ENCODE data around the gene EXOC6B.

Gene EXOC6B

GRCh38 chr2:72734432-72734831 lies 91.4 kb downstream of the EXOC6B start:
- no peak for DNase-seq (ENCODE audit: low spot score)

GRCh38 chr2:72731116-72731515 lies 94.7 kb downstream of the EXOC6B start:
- DNase-seq (ENCODE audit: low spot score): no peak

GRCh38 chr2:72727356-72727755 lies 98.5 kb downstream of the EXOC6B start:
- no peak for DNase-seq (ENCODE audit: low spot score)

- DNase-seq (ENCODE audit: low spot score): no peak
These were observed 102.0 kb downstream of the EXOC6B start for GRCh38 chr2:72723769-72724370.

GRCh38 chr2:72722492-72723070 lies 103.3 kb downstream of the EXOC6B start:
- DNase-seq (ENCODE audit: low spot score): no peak

GRCh38 chr2:72719416-72719815 lies 106.4 kb downstream of the EXOC6B start:
- DNase-seq (ENCODE audit: low spot score): peak; percentile 5

GRCh38 chr2:72718876-72719275 lies 107.0 kb downstream of the EXOC6B start:
- no peak for DNase-seq (ENCODE audit: low spot score)

- DNase-seq (ENCODE audit: low spot score): no peak
These were observed 109.2 kb downstream of the EXOC6B start for GRCh38 chr2:72716601-72717000.

GRCh38 chr2:72713857-72714256 lies 112.0 kb downstream of the EXOC6B start:
- DNase-seq (ENCODE audit: low spot score): no peak

- DNase-seq (ENCODE audit: low spot score): no peak
These were observed 112.9 kb downstream of the EXOC6B start for GRCh38 chr2:72712977-72713376.

- no peak for DNase-seq (ENCODE audit: low spot score)
These were observed 113.5 kb downstream of the EXOC6B start for GRCh38 chr2:72712304-72712703.

- no peak for DNase-seq (ENCODE audit: low spot score)
These were observed 115.2 kb downstream of the EXOC6B start for GRCh38 chr2:72710418-72711152.

- no peak for DNase-seq (ENCODE audit: low spot score)
These were observed 117.6 kb downstream of the EXOC6B start for GRCh38 chr2:72708236-72708635.

GRCh38 chr2:72698300-72698699 lies 127.5 kb downstream of the EXOC6B start:
- no peak for DNase-seq (ENCODE audit: low spot score)

- DNase-seq (ENCODE audit: low spot score): no peak
These were observed 129.3 kb downstream of the EXOC6B start for GRCh38 chr2:72696559-72696958.

- no peak for DNase-seq (ENCODE audit: low spot score)
These were observed 130.2 kb downstream of the EXOC6B start for GRCh38 chr2:72695676-72696075.

GRCh38 chr2:72694715-72695496 lies 130.9 kb downstream of the EXOC6B start:
- DNase-seq (ENCODE audit: low spot score): no peak

GRCh38 chr2:72689579-72690195 lies 136.1 kb downstream of the EXOC6B start:
- no peak for DNase-seq (ENCODE audit: low spot score)

GRCh38 chr2:72685638-72686213 lies 140.1 kb downstream of the EXOC6B start:
- DNase-seq (ENCODE audit: low spot score): no peak

GRCh38 chr2:72682061-72682460 lies 143.8 kb downstream of the EXOC6B start:
- no peak for DNase-seq (ENCODE audit: low spot score)

GRCh38 chr2:72681016-72681995 lies 144.5 kb downstream of the EXOC6B start:
- no peak for DNase-seq (ENCODE audit: low spot score)
